Inflammatory macrophage treated with lipopolysaccharide for 1 hour (primary cell): ENCODE data around the gene ZNF19.

Experiments
- DNase-seq, 2 donors: peaks; one replicate each; pipeline ENCODE4 v3.0.0-alpha.2; 2020 to 2022

Gene ZNF19

GRCh38 chr16:71484006-71484893 is 4.9 kb downstream of the ZNF19 start:
- peak; percentile 82 to 91 for DNase-seq

- DNase-seq = no peak
Measured at GRCh38 chr16:71482569-71482968, 6.6 kb downstream of the ZNF19 start.

GRCh38 chr16:71480956-71481355 is 8.2 kb downstream of the ZNF19 start:
- no peak for DNase-seq

GRCh38 chr16:71479420-71479819 is 9.7 kb downstream of the ZNF19 start:
- DNase-seq = peak in 1 of 2 donors; percentile 19

GRCh38 chr16:71476457-71477124 is 12.5 kb downstream of the ZNF19 start:
- DNase-seq = no peak

GRCh38 chr16:71474864-71475263 is 14.3 kb downstream of the ZNF19 start:
- no peak for DNase-seq

GRCh38 chr16:71473891-71474290 is 15.2 kb downstream of the ZNF19 start:
- no peak for DNase-seq

- no peak for DNase-seq
Measured at GRCh38 chr16:71472931-71473330, 16.2 kb downstream of the ZNF19 start.

GRCh38 chr16:71472051-71472450 is 17.1 kb downstream of the ZNF19 start:
- no peak for DNase-seq

GRCh38 chr16:71467810-71468209 is 21.3 kb downstream of the ZNF19 start:
- DNase-seq = peak in 1 of 2 donors; percentile 20

- DNase-seq = no peak
Measured at GRCh38 chr16:71464231-71464630, 24.9 kb downstream of the ZNF19 start.

- DNase-seq = peak; percentile 53 to 84
Measured at GRCh38 chr16:71461686-71462648, 27.2 kb downstream of the ZNF19 start, which contains the start of gene ZNF23. ZNF23 (minus strand) TSS chr16:71462247; CDS start chr16:71456796, 5,451 bp downstream.

- DNase-seq = no peak
Measured at GRCh38 chr16:71460941-71461340, 28.2 kb downstream of the ZNF19 start.

GRCh38 chr16:71460236-71460635 is 28.9 kb downstream of the ZNF19 start:
- no peak for DNase-seq

GRCh38 chr16:71459510-71459909 is 29.6 kb downstream of the ZNF19 start:
- no peak for DNase-seq

- DNase-seq = no peak
Measured at GRCh38 chr16:71456801-71457200, 32.3 kb downstream of the ZNF19 start.

- DNase-seq = no peak
Measured at GRCh38 chr16:71453036-71453435, 36.1 kb downstream of the ZNF19 start.

- DNase-seq = no peak
Measured at GRCh38 chr16:71449020-71449419, 40.1 kb downstream of the ZNF19 start.

- DNase-seq = no peak
Measured at GRCh38 chr16:71448274-71448866, 40.8 kb downstream of the ZNF19 start.

GRCh38 chr16:71443714-71444113 is 45.4 kb downstream of the ZNF19 start:
- DNase-seq = no peak

GRCh38 chr16:71442051-71442440 is 47.1 kb downstream of the ZNF19 start, which contains the start of gene TLE7:
TLE7 (minus strand) TSS chr16:71442054; CDS start chr16:71433324, 8,730 bp downstream.
- DNase-seq = no peak

- DNase-seq = peak in 1 of 2 donors; percentile 10
Measured at GRCh38 chr16:71441348-71442050, 47.6 kb downstream of the ZNF19 start.
